Stimulated activated CD4-positive, alpha-beta T cell treated with anti-CD3 and anti-CD28 coated beads, Interleukin-15, amount 100 ng/mL, for 1 hour (primary cell): Measurements from ENCODE around the gene C19orf12.
"Not testable (repeated sequence)": the region's sequence is repeated elsewhere in the genome, so short reads cannot be mapped to it uniquely, and the experiment has no call there.

Experiments
- DNase-seq, 2 donors: peaks; one replicate each; pipeline ENCODE4 v3.0.0-alpha.2; 2020; ENCODE audit warnings: low read depth in 1 of 2, low spot score in 1 of 2

Gene C19orf12

GRCh38 chr19:29677001-29677817 lies 37.9 kb downstream of the C19orf12 start:
- DNase-seq = no peak

GRCh38 chr19:29676586-29676985 lies 38.5 kb downstream of the C19orf12 start:
- no peak for DNase-seq

GRCh38 chr19:29675650-29676186 lies 39.3 kb downstream of the C19orf12 start:
- no peak for DNase-seq

- DNase-seq = no peak
Measured at GRCh38 chr19:29675120-29675649, 39.9 kb downstream of the C19orf12 start.

- DNase-seq = no peak
Measured at GRCh38 chr19:29674374-29675119, 40.5 kb downstream of the C19orf12 start.

GRCh38 chr19:29673451-29674371 lies 41.4 kb downstream of the C19orf12 start:
- DNase-seq = no peak

GRCh38 chr19:29672933-29673336 lies 42.1 kb downstream of the C19orf12 start:
- peak; percentile 64 to 74 for DNase-seq

GRCh38 chr19:29672319-29672932 lies 42.6 kb downstream of the C19orf12 start:
- no peak for DNase-seq

GRCh38 chr19:29671393-29672160 lies 43.5 kb downstream of the C19orf12 start:
- DNase-seq = peak; percentile 69 to 75

GRCh38 chr19:29671026-29671392 lies 44.1 kb downstream of the C19orf12 start:
- DNase-seq = not testable (repeated sequence)

- no peak for DNase-seq
Measured at GRCh38 chr19:29670255-29670654, 44.8 kb downstream of the C19orf12 start.

GRCh38 chr19:29668746-29669609 lies 46.1 kb downstream of the C19orf12 start:
- DNase-seq = no peak

- DNase-seq = peak in 1 of 2 donors; percentile 37
Measured at GRCh38 chr19:29667901-29668341, 47.1 kb downstream of the C19orf12 start.

GRCh38 chr19:29667387-29667783 lies 47.7 kb downstream of the C19orf12 start:
- DNase-seq = no peak

GRCh38 chr19:29666578-29667386 lies 48.3 kb downstream of the C19orf12 start:
- no peak for DNase-seq

GRCh38 chr19:29665826-29666577 lies 49.1 kb downstream of the C19orf12 start:
- no peak for DNase-seq

GRCh38 chr19:29665215-29665825 lies 49.7 kb downstream of the C19orf12 start, which contains the start of gene PLEKHF1:
PLEKHF1 (plus strand) TSS chr19:29665461; CDS start chr19:29673840, 8,379 bp downstream.
- peak; percentile 73 to 85 for DNase-seq
